ENCODE measurements around the gene INIP. TPM values are rescaled to one million over a fixed set of nuclear protein-coding genes. Genes with fewer than 3 reads are reported as not detected.

The INIP gene
- total and polyA plus RNA-seq, 7 donors: 10.0 to 28.4 (median 13.3) TPM

DNA sequence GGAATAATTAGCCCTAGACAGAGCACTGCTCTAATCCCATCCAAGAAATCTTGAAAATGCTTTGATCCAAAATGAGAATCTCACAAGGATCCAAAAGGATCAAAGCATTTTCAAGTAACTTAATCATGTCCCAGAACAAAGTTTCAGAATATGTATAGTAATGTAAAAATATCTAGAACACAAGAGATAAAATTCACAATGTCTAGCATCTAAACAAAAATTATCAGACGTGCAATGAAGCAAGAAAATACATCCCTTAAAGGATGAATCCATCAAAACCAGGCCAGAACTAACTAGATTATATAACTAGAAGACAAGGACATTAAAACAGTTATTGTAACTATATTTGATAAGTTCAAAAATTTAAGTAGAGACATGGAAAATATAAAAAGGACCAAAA lies 69.3 kb downstream of the INIP start:
- TF ChIP-seq EP300 (IDR thresholded peaks at IDR 0.05) (no peak), POLR2A (IDR thresholded peaks at IDR 0.05) (no peak), POLR2AphosphoS5 (IDR thresholded peaks at IDR 0.05) (no peak)
- TF ChIP-seq, protein P1, sequence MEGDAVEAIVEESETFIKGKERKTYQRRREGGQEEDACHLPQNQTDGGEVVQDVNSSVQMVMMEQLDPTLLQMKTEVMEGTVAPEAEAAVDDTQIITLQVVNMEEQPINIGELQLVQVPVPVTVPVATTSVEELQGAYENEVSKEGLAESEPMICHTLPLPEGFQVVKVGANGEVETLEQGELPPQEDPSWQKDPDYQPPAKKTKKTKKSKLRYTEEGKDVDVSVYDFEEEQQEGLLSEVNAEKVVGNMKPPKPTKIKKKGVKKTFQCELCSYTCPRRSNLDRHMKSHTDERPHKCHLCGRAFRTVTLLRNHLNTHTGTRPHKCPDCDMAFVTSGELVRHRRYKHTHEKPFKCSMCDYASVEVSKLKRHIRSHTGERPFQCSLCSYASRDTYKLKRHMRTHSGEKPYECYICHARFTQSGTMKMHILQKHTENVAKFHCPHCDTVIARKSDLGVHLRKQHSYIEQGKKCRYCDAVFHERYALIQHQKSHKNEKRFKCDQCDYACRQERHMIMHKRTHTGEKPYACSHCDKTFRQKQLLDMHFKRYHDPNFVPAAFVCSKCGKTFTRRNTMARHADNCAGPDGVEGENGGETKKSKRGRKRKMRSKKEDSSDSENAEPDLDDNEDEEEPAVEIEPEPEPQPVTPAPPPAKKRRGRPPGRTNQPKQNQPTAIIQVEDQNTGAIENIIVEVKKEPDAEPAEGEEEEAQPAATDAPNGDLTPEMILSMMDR (IDR thresholded peaks at IDR 0.05): no peak
- intact Hi-C loops (cut with DNase I): no loop called here
- Histone ChIP-seq H3K27me3 (no peaks in the 10 kb centered on the region), H3K36me3 (peaks cover 0 to 9% (median 0%) of the 10 kb centered on the region in 4 donors), H3K4me1 (no peaks in the 10 kb centered on the region), H3K4me3 (no peak overlapping the region), H3K9me3 (peaks cover 0 to 8% (median 4%) of the 10 kb centered on the region in 4 donors), H3K27ac (no peak overlapping the region)
- 94 to 98% methylated on average over 1 of the region's 1 CpG for WGBS, 2 donors
- no peak for DNase-seq

- no peaks in the 10 kb centered on the region for H3K4me1 ChIP-seq
- peaks cover 0 to 8% (median 4%) of the 10 kb centered on the region in 4 donors for H3K9me3 ChIP-seq
- WGBS, 2 donors: 97 to 99% methylated on average over 3 of the region's 3 CpGs
- no peak for TF ChIP-seq POLR2A (IDR thresholded peaks at IDR 0.05)
- TF ChIP-seq POLR2AphosphoS5 (IDR thresholded peaks at IDR 0.05): no peak
- TF ChIP-seq EP300 (IDR thresholded peaks at IDR 0.05): no peak
- TF ChIP-seq, protein P1 (IDR thresholded peaks at IDR 0.05): no peak
- no peaks in the 10 kb centered on the region for H3K27me3 ChIP-seq
- intact Hi-C loops (cut with DNase I): no loop called here
- no peak for DNase-seq
- H3K36me3 ChIP-seq: peaks cover 0 to 9% (median 0%) of the 10 kb centered on the region in 4 donors
- no peak overlapping the region for H3K4me3 ChIP-seq
- H3K27ac ChIP-seq: no peak overlapping the region
These were observed 70.3 kb downstream of the INIP start for GRCh38 chr9:112647596-112647995.

DNA sequence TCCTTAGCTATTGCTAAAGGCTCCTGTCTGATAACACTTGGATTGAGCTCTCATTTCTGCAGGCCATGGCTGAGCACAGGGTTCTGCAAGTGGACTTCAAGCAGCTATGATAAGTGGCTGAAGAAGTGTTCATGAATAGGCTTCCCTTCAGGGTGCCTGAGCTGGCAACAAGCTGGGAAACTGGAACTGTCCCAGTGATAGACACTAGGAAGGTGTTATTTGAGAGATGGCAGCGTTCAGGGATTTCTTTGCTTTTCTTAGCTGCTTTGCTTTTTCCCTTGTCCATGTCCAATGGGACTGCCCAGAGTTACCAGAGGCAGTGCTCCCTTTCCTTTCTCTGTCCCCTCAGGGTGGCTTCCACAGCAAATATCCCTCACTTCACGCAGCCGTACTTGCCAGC lies 75.8 kb downstream of the INIP start:
- WGBS, 2 donors: 91 to 98% methylated on average over 3 of the region's 3 CpGs
- no peaks in the 10 kb centered on the region for H3K27me3 ChIP-seq
- TF ChIP-seq POLR2A (IDR thresholded peaks at IDR 0.05): no peak
- no peak for TF ChIP-seq POLR2AphosphoS5 (IDR thresholded peaks at IDR 0.05)
- TF ChIP-seq EP300 (IDR thresholded peaks at IDR 0.05): no peak
- TF ChIP-seq, protein P1 (IDR thresholded peaks at IDR 0.05): no peak
- no peak overlapping the region for H3K27ac ChIP-seq
- no peaks in the 10 kb centered on the region for H3K4me1 ChIP-seq
- intact Hi-C loops (cut with DNase I): no loop called here
- no peak for DNase-seq
- H3K36me3 ChIP-seq: peaks cover 0 to 7% (median 0%) of the 10 kb centered on the region in 4 donors
- H3K4me3 ChIP-seq: no peak overlapping the region
- peaks cover 0 to 12% (median 5%) of the 10 kb centered on the region in 4 donors for H3K9me3 ChIP-seq

- no peaks in the 10 kb centered on the region for H3K4me1 ChIP-seq
- DNase-seq: no peak
- H3K4me3 ChIP-seq: no peak overlapping the region
- H3K27ac ChIP-seq: no peak overlapping the region
- intact Hi-C loops (cut with DNase I): no loop called here
- H3K27me3 ChIP-seq: no peaks in the 10 kb centered on the region
- TF ChIP-seq, protein P1 (IDR thresholded peaks at IDR 0.05): no peak
- TF ChIP-seq POLR2A (IDR thresholded peaks at IDR 0.05) (no peak), POLR2AphosphoS5 (IDR thresholded peaks at IDR 0.05) (no peak), EP300 (IDR thresholded peaks at IDR 0.05) (no peak)
- no peaks in the 10 kb centered on the region for H3K36me3 ChIP-seq
- H3K9me3 ChIP-seq: peaks cover 0 to 12% (median 5%) of the 10 kb centered on the region in 4 donors
- WGBS, 2 donors: 96 to 97% methylated on average over 4 of the region's 4 CpGs
These were observed 77.6 kb downstream of the INIP start for GRCh38 chr9:112640311-112640710.

Other genes with a start within 250 kb of the INIP start
- gene KIAA1958, start 231.3 kb downstream of the INIP start, total RNA-seq: 1 to 10 TPM; 4.3 to 8.0 (median 5.1) TPM
- gene KIAA1958, start 231.3 kb downstream of the INIP start, polyA plus RNA-seq: 1 to 10 TPM in 1 of 3 donors, under 1 TPM in 2; 0.60 to 1.7 (median 0.92) TPM
- 1 to 10 TPM; 6.4 to 10.0 (median 8.2) TPM for gene SNX30, start 32.6 kb upstream of the INIP start, total RNA-seq
- gene SNX30, start 32.6 kb upstream of the INIP start, polyA plus RNA-seq: 10 to 100 TPM in 1 of 3 donors, 1 to 10 TPM in 2; 7.8 to 16.4 (median 9.3) TPM
- gene SLC46A2, start 172.8 kb upstream of the INIP start, total RNA-seq: under 1 TPM in 1 of 4 donors, not detected in 3; 0.36 TPM
- gene SLC46A2, start 172.8 kb upstream of the INIP start, polyA plus RNA-seq: under 1 TPM in 1 of 3 donors, not detected in 2; 0.07 TPM